Measurements from ENCODE around the gene PLEKHG4B.

DNA sequence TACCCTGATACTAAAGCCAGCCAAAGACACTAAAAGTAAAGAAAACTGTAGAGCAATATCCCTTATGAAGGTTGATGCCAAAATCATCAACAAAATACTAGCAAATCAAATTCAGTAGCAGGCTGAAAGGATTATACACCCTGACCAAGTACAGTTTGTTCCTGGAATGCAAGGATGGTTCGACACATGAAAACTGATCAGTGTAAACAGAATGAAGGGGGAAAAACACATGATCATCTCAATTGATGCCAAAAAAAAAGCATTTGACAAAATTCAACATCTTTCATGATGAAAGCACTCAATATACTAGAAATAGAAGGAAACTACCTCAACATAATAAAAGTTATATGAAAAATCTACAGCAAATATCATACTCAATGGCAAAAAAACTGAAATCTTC lies 55.8 kb downstream of the PLEKHG4B start:
- TF ChIP-seq POLR2A (IDR thresholded peaks at IDR 0.05): no peak
- TF ChIP-seq, protein P1, sequence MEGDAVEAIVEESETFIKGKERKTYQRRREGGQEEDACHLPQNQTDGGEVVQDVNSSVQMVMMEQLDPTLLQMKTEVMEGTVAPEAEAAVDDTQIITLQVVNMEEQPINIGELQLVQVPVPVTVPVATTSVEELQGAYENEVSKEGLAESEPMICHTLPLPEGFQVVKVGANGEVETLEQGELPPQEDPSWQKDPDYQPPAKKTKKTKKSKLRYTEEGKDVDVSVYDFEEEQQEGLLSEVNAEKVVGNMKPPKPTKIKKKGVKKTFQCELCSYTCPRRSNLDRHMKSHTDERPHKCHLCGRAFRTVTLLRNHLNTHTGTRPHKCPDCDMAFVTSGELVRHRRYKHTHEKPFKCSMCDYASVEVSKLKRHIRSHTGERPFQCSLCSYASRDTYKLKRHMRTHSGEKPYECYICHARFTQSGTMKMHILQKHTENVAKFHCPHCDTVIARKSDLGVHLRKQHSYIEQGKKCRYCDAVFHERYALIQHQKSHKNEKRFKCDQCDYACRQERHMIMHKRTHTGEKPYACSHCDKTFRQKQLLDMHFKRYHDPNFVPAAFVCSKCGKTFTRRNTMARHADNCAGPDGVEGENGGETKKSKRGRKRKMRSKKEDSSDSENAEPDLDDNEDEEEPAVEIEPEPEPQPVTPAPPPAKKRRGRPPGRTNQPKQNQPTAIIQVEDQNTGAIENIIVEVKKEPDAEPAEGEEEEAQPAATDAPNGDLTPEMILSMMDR (IDR thresholded peaks at IDR 0.05): no peak

Measured in thyroid gland (tissue), 4 donors.